CD4-positive, alpha-beta T cell (primary cell): ENCODE data around the gene BRD3OS. TPM values are rescaled to one million over a fixed set of nuclear protein-coding genes. Genes with fewer than 3 reads are reported as not detected.

Source experiments
- ATAC-seq: fragments of 200-7000 bp; cut with Tn5 transposase; one replicate; pipeline ENCODE4 v1.10.0; 2022; ENCODE audit warnings: mild to moderate bottlenecking; ENCODE audit not compliant: poor library complexity
- CTCF ChIA-PET: fragments of 350-600 bp; sonication (Branson Sonifier 250); formaldehyde crosslinking; loops from one replicate; lab custom pipeline; 2021; ENCODE audit warnings: antibody characterized with exemption, inconsistent platforms; lab: Charles Lee
- POLR2A ChIA-PET: fragments of 350-600 bp; sonication (Branson Sonifier 250); formaldehyde crosslinking; loops from one replicate; lab custom pipeline; 2021; ENCODE audit warnings: antibody characterized with exemption, inconsistent platforms; lab: Charles Lee
- DNase-seq, 14 experiments: peaks; one replicate each; pipeline ENCODE4 v3.0.0-alpha.2; 2013 to 2020; ENCODE audit warnings: mixed read lengths in 2 of 14
- H3K27ac ChIP-seq, 2 donors: one replicate each; pipeline versions ENCODE4 v1.5.1 to v1.7.0; 2013; ENCODE audit warnings: low read length in 2 of 2, low read depth in 1 of 2, mild to moderate bottlenecking in 1 of 2
- H3K27me3 ChIP-seq, 2 experiments: 1 replicate in 1 of 2; 2 replicates in 1 of 2; pipeline versions ENCODE4 v1.6.1 to v1.7.0; 2013; ENCODE audit warnings: low read length in 2 of 2, control low read depth in 1 of 2, mild to moderate bottlenecking in 1 of 2, moderate library complexity in 1 of 2; ENCODE audit not compliant: insufficient read depth in 2 of 2, control insufficient read depth in 1 of 2
- H3K36me3 ChIP-seq: one replicate; pipeline ENCODE4 v1.6.1; 2013; ENCODE audit warnings: low read length, control low read depth; ENCODE audit not compliant: insufficient read depth
- H3K4me1 ChIP-seq: one replicate; pipeline ENCODE4 v1.6.1; 2013; ENCODE audit warnings: low read length, control low read depth; ENCODE audit not compliant: insufficient read depth
- H3K4me3 ChIP-seq: one replicate; pipeline ENCODE4 v1.5.1; 2013; ENCODE audit warnings: mild to moderate bottlenecking, low read length, moderate library complexity
- H3K9me3 ChIP-seq, 2 experiments: 1 replicate in 1 of 2; 2 replicates in 1 of 2; pipeline versions ENCODE4 v1.6.1 to v1.7.0; 2013; ENCODE audit warnings: low read length in 2 of 2, mild to moderate bottlenecking in 2 of 2, control low read depth in 1 of 2, moderate library complexity in 1 of 2; ENCODE audit not compliant: control insufficient read depth in 1 of 2, insufficient read depth in 1 of 2
- H3K27ac Mint-ChIP-seq: one replicate; pipeline ENCODE4 v1.8.0; 2020; ENCODE audit warnings: mixed read lengths
- H3K27me3 Mint-ChIP-seq: one replicate; pipeline ENCODE4 v1.8.0; 2021; ENCODE audit warnings: mixed read lengths
- H3K36me3 Mint-ChIP-seq: one replicate; pipeline ENCODE4 v1.8.0; 2021; ENCODE audit warnings: low read depth, mixed read lengths
- H3K4me1 Mint-ChIP-seq: one replicate; pipeline ENCODE4 v1.8.0; 2021; ENCODE audit warnings: low read depth, mixed read lengths
- H3K4me3 Mint-ChIP-seq: one replicate; pipeline ENCODE4 v1.8.0; 2020; ENCODE audit warnings: mild to moderate bottlenecking, mixed read lengths
- H3K9me3 Mint-ChIP-seq: one replicate; pipeline ENCODE4 v1.8.0; 2020; ENCODE audit warnings: mixed read lengths
- intact Hi-C, 2 experiments: fragments of 100-400 bp; cut with DNase I in 1 of 2; cut with micrococcal nuclease in 1 of 2; formaldehyde crosslinking; loops; one replicate each; pipeline versions ENCODE4 v1.15.1 to v1.9.0; 2023 to 2025; cut with DNase I, micrococcal nuclease
- total RNA-seq, 174 experiments: library from RNA in 2 of 174; stranded (reverse) in 2 of 174; gene quantifications; one replicate each; pipeline ENCODE4 v1.2.3 and lab custom pipeline; 2021 to 2026
- TF ChIP-seq, protein P1 (sequence below): fragments of 200-600 bp; IDR thresholded peaks from one replicate; pipeline ENCODE4 v1.8.0; 2022; ENCODE audit warnings: antibody characterized with exemption, mild to moderate bottlenecking

The BRD3OS gene
- total RNA-seq, 2 experiments from 2014 or later = 4.0 to 4.9 TPM

DNA sequence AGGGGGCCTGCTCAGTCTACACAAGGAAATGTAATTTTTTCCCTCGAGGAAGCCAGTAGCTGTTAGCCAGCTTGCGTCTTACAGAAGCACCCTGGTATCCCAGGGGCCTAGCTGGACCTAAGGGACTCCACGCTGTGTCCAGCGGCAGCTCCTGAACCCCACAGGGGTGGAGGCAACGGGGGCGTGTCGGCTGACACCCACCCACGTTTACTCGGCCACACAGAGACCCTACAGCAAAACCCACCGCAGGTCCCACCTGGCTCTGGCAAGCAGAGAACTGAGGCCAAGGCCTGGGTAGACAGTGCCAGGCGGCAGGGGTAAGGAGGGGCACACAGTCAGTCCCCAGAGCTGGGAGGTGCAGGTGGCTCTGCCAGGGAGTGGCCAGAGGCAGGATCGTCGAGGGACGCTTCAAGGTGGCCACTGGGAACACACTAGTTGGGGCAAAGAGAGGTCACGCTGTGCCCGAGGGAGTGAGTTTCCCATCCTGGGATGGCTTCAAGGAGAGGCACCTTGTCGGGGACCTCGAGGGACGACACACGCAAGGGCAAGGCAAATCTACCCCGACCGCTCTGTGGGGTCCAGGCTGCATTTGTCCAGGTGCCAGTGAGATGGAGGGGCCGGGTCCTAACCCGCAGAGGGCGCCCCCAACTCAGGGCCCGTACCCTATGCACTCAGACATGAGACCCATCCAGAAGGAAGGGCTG lies 20.7 kb downstream of the BRD3OS start:
- Histone ChIP-seq H3K27ac (no peak overlapping the region), H3K9me3 (no peaks in the 10 kb centered on the region), H3K4me3 (no peak overlapping the region), H3K36me3 (peaks cover 67% of the 10 kb centered on the region), H3K4me1 (no peaks in the 10 kb centered on the region), H3K27me3 (no peaks in the 10 kb centered on the region)
- intact Hi-C loops = no loop called here
- DNase-seq (no peak), ATAC-seq (no peak)
- Mint-ChIP-seq H3K4me1 (no peaks in the 10 kb centered on the region), H3K4me3 (no peak overlapping the region), H3K36me3 (peaks cover 50% of the 10 kb centered on the region), H3K9me3 (no peaks in the 10 kb centered on the region), H3K27ac (no peak overlapping the region), H3K27me3 (no peaks in the 10 kb centered on the region)
- ChIA-PET POLR2A (no interaction called here), CTCF (no interaction called here)
- TF ChIP-seq, protein P1, sequence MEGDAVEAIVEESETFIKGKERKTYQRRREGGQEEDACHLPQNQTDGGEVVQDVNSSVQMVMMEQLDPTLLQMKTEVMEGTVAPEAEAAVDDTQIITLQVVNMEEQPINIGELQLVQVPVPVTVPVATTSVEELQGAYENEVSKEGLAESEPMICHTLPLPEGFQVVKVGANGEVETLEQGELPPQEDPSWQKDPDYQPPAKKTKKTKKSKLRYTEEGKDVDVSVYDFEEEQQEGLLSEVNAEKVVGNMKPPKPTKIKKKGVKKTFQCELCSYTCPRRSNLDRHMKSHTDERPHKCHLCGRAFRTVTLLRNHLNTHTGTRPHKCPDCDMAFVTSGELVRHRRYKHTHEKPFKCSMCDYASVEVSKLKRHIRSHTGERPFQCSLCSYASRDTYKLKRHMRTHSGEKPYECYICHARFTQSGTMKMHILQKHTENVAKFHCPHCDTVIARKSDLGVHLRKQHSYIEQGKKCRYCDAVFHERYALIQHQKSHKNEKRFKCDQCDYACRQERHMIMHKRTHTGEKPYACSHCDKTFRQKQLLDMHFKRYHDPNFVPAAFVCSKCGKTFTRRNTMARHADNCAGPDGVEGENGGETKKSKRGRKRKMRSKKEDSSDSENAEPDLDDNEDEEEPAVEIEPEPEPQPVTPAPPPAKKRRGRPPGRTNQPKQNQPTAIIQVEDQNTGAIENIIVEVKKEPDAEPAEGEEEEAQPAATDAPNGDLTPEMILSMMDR = no peak

DNA sequence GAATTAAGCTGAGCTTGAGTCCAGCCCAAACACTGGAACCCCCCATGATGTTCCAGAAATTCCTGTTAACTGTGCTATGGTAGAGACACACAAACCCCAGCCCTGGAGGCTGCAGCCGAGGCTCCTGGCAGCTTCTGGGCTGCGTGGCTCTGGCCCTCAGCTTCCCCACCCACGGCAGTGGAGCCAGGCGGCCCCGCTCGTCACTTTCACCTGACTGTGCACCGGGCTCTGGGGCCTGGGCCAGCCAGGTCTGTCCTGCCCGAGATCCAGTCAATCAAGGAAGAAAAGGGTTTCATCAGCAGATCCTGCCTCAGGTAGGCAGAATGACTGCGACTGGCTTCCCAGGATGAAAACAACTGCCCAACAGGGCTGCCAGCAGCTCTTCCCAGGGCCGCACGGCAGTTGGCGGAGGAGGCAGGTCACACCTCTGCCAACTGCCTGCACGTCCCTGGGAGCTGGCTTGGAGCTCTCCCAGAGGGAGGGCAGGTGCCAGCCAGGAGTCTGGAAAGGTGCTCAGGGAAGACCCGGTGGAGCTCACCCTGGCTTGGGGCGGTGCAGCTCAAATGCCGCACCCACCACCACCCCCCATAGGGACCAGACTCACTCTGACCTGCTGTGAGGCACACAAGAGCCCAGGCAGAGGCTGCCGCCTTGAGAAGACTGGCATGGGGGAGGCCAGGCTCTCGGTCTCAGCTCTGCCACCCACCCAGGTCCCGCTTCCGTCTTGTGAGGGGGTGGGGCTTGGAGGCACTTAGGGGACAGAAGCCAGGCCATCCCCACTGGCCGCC lies 21.8 kb downstream of the BRD3OS start:
- POLR2A ChIA-PET = no interaction called here
- Histone ChIP-seq H3K27ac (no peak overlapping the region), H3K36me3 (peaks cover 63% of the 10 kb centered on the region), H3K4me3 (no peak overlapping the region), H3K9me3 (no peaks in the 10 kb centered on the region), H3K4me1 (no peaks in the 10 kb centered on the region), H3K27me3 (no peaks in the 10 kb centered on the region)
- H3K27me3 Mint-ChIP-seq = no peaks in the 10 kb centered on the region
- DNase-seq (no peak), ATAC-seq (no peak)
- intact Hi-C loops = no loop called here
- no peak overlapping the region for H3K4me3 Mint-ChIP-seq
- no peak overlapping the region for H3K27ac Mint-ChIP-seq
- H3K36me3 Mint-ChIP-seq = peaks cover 50% of the 10 kb centered on the region
- H3K9me3 Mint-ChIP-seq = no peaks in the 10 kb centered on the region
- TF ChIP-seq, protein P1 = no peak
- H3K4me1 Mint-ChIP-seq = no peaks in the 10 kb centered on the region
- CTCF ChIA-PET = no interaction called here

DNA sequence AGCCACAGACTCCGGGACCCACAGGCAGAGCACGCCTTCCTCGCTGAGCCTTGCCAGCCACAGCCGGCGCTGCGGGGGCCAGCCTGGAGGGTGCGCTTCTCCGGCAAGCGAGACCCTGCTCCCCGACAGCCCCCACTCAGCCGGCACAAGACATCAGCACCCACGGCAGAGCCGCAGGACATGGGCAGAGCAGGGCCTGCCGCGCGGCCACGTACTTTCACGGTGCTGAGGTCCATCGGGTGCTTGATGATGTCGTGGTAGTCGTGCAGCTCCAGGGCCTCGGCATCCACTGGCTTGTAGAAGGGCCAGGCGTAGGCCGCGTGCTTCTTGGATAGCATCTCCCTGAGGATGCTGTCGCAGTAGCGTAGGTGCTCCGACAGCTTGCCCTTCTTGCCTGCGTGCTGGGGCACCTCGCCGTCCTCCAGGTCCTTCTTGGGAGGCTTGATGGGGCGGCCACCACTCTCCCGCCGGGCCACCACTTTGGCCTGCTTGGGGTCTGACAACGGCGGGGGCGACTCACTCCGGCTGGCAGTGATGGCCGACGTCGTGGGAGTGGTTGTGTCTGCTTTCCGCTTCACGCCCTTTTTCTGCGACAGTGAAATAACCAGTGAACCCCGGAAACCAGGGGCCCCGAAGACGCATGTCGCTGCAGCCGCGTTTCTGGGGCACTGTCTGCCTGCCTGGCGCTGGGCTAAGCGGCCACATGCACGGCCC lies 22.7 kb downstream of the BRD3OS start:
- TF ChIP-seq, protein P1 = no peak
- no peak overlapping the region for H3K27ac Mint-ChIP-seq
- no peaks in the 10 kb centered on the region for H3K4me1 Mint-ChIP-seq
- ChIA-PET CTCF (no interaction called here), POLR2A (no interaction called here)
- peaks cover 71% of the 10 kb centered on the region for H3K36me3 ChIP-seq
- H3K4me3 Mint-ChIP-seq = no peak overlapping the region
- no peak overlapping the region for H3K27ac ChIP-seq
- ATAC-seq = no peak
- intact Hi-C loops = no loop called here
- H3K27me3 ChIP-seq = no peaks in the 10 kb centered on the region
- H3K4me1 ChIP-seq = no peaks in the 10 kb centered on the region
- H3K9me3 ChIP-seq = no peaks in the 10 kb centered on the region
- no peaks in the 10 kb centered on the region for H3K9me3 Mint-ChIP-seq
- no peaks in the 10 kb centered on the region for H3K27me3 Mint-ChIP-seq
- DNase-seq = no peak
- H3K36me3 Mint-ChIP-seq = peaks cover 51% of the 10 kb centered on the region
- no peak overlapping the region for H3K4me3 ChIP-seq
